Activated CD4-positive, CD25-positive, alpha-beta regulatory T cell treated with anti-CD3 and anti-CD28 coated beads, Interleukin-2, amount 50 U/mL, for 72 hours (primary cell): ENCODE results near the gene ALOX5.
"Not testable (repeated sequence)": the region's sequence is repeated elsewhere in the genome, so short reads cannot be mapped to it uniquely, and the experiment has no call there.

Source experiments
- DNase-seq: peaks from one replicate; pipeline ENCODE4 v3.0.0; 2021

ALOX5 gene

GRCh38 chr10:45375101-45375500 is 1.1 kb downstream of the ALOX5 start:
- DNase-seq: no peak

- DNase-seq: no peak
Measured at GRCh38 chr10:45375716-45376231, 1.8 kb downstream of the ALOX5 start.

- no peak for DNase-seq
Measured at GRCh38 chr10:45376371-45376801, 2.4 kb downstream of the ALOX5 start.

- DNase-seq: no peak
Measured at GRCh38 chr10:45377321-45377720, 3.3 kb downstream of the ALOX5 start.

GRCh38 chr10:45377858-45378257 is 3.8 kb downstream of the ALOX5 start:
- DNase-seq: no peak

- no peak for DNase-seq
Measured at GRCh38 chr10:45378914-45379726, 5.1 kb downstream of the ALOX5 start.

GRCh38 chr10:45379891-45380540 is 6.0 kb downstream of the ALOX5 start:
- DNase-seq: no peak

GRCh38 chr10:45380903-45381620 is 7.0 kb downstream of the ALOX5 start:
- DNase-seq: no peak

- no peak for DNase-seq
Measured at GRCh38 chr10:45382591-45382990, 8.6 kb downstream of the ALOX5 start.

GRCh38 chr10:45383682-45384330 is 9.8 kb downstream of the ALOX5 start:
- DNase-seq: no peak

- no peak for DNase-seq
Measured at GRCh38 chr10:45386657-45387056, 12.6 kb downstream of the ALOX5 start.

- no peak for DNase-seq
Measured at GRCh38 chr10:45387096-45387893, 13.3 kb downstream of the ALOX5 start.

- DNase-seq: not testable (repeated sequence)
Measured at GRCh38 chr10:45389671-45390070, 15.7 kb downstream of the ALOX5 start.

GRCh38 chr10:45391636-45392035 is 17.6 kb downstream of the ALOX5 start:
- not testable (repeated sequence) for DNase-seq

- no peak for DNase-seq
Measured at GRCh38 chr10:45395554-45395953, 21.5 kb downstream of the ALOX5 start.

GRCh38 chr10:45398595-45398994 is 24.6 kb downstream of the ALOX5 start:
- DNase-seq: no peak

GRCh38 chr10:45399113-45399512 is 25.1 kb downstream of the ALOX5 start:
- no peak for DNase-seq

GRCh38 chr10:45403151-45403550 is 29.1 kb downstream of the ALOX5 start:
- DNase-seq: no peak

- DNase-seq: no peak
Measured at GRCh38 chr10:45404087-45404769, 30.2 kb downstream of the ALOX5 start.

GRCh38 chr10:45404770-45405120 is 30.7 kb downstream of the ALOX5 start:
- DNase-seq: no peak

- DNase-seq: no peak
Measured at GRCh38 chr10:45407542-45407941, 33.5 kb downstream of the ALOX5 start.
